Brain pericyte (primary cell): ENCODE results near the gene TDP1.

Experiments
- DNase-seq: peaks from one replicate; pipeline ENCODE4 v3.0.0-alpha.2; 2012; ENCODE audit warnings: low read depth, low spot score

The TDP1 gene

GRCh38 chr14:89941830-89942377 lies 13.8 kb upstream of the TDP1 start:
- no peak for DNase-seq

- no peak for DNase-seq
Observed at GRCh38 chr14:89947344-89947743, 8.4 kb upstream of the TDP1 start.

GRCh38 chr14:89952576-89952975 lies 3.2 kb upstream of the TDP1 start:
- no peak for DNase-seq

GRCh38 chr14:89953602-89954001 lies 2.1 kb upstream of the TDP1 start:
- no peak for DNase-seq

GRCh38 chr14:89954070-89955021 lies 1.4 kb upstream of the TDP1 start, which contains the start of gene EFCAB11:
Gene EFCAB11, minus strand, starts transcription at chr14:89954730. Its CDS starts 70 bp downstream, at chr14:89954660.
- peak; percentile 93 for DNase-seq

GRCh38 chr14:89955022-89955744 lies 544 bp upstream of the TDP1 start:
- DNase-seq = peak; percentile 2

- DNase-seq = no peak
Observed at GRCh38 chr14:89956661-89957009, 908 bp downstream of the TDP1 start.

- no peak for DNase-seq
Observed at GRCh38 chr14:89957376-89957775, 1.6 kb downstream of the TDP1 start.

- DNase-seq = no peak
Observed at GRCh38 chr14:89957791-89958190, 2.1 kb downstream of the TDP1 start.

GRCh38 chr14:89958966-89959365 lies 3.2 kb downstream of the TDP1 start:
- no peak for DNase-seq

- no peak for DNase-seq
Observed at GRCh38 chr14:89959853-89960445, 4.2 kb downstream of the TDP1 start.

- DNase-seq = no peak
Observed at GRCh38 chr14:89960914-89961313, 5.2 kb downstream of the TDP1 start.

GRCh38 chr14:89963288-89963978 lies 7.7 kb downstream of the TDP1 start:
- DNase-seq = no peak

- no peak for DNase-seq
Observed at GRCh38 chr14:89965839-89966238, 10.1 kb downstream of the TDP1 start.

- DNase-seq = peak; percentile 12
Observed at GRCh38 chr14:89973234-89973823, 17.6 kb downstream of the TDP1 start.

GRCh38 chr14:89977668-89978067 lies 21.9 kb downstream of the TDP1 start:
- DNase-seq = no peak

GRCh38 chr14:89978656-89979055 lies 22.9 kb downstream of the TDP1 start:
- no peak for DNase-seq

GRCh38 chr14:89983375-89983774 lies 27.6 kb downstream of the TDP1 start:
- DNase-seq = no peak

- no peak for DNase-seq
Observed at GRCh38 chr14:89986462-89987160, 30.9 kb downstream of the TDP1 start.

GRCh38 chr14:89987161-89987475 lies 31.4 kb downstream of the TDP1 start:
- no peak for DNase-seq

GRCh38 chr14:89988787-89989186 lies 33.1 kb downstream of the TDP1 start:
- no peak for DNase-seq
